NCI-H1048 (cell line): ENCODE data around the gene RGS10.
"Not testable (repeated sequence)": the region's sequence is repeated elsewhere in the genome, so short reads cannot be mapped to it uniquely, and the experiment has no call there.

Experiments
- DNase-seq: peaks from one replicate; lab custom pipeline; 2025; lab: John Stamatoyannopoulos, UW

Gene RGS10

DNA sequence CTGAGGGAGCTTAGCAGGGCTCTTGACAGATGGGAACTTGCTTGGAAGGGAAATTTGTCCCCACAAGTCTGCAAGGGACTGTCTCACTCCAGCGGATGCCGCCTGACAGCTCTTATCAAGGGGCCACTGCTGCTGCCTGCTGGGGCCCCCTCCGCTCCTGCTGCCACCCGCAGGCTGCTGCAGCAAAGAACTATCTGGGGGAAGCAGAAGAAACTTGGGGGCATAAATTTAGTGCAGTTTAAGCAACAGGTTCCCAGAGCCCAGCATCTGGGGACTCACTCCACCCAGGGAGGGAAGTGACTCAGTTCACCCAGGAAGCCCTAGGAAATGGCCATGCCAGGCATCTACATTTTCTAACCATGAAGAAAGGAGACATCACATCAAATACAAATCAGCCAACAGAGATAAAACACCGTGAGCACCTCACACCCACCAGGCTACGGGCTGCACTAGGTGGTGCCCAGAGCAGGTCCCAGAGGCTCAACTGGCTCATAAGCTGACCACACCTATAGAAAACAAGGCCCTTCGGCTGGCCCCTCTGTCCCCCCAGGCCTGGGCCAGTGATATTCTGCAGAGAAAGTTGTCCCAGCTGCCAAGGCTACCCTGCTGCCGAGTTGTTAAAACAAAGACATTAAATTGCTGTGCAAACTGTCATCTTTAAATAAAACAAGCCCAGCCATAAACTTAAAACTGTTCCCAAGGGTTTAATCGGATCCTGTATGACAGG, 3.7 kb downstream of the RGS10 start:
- DNase-seq = no peak

DNA sequence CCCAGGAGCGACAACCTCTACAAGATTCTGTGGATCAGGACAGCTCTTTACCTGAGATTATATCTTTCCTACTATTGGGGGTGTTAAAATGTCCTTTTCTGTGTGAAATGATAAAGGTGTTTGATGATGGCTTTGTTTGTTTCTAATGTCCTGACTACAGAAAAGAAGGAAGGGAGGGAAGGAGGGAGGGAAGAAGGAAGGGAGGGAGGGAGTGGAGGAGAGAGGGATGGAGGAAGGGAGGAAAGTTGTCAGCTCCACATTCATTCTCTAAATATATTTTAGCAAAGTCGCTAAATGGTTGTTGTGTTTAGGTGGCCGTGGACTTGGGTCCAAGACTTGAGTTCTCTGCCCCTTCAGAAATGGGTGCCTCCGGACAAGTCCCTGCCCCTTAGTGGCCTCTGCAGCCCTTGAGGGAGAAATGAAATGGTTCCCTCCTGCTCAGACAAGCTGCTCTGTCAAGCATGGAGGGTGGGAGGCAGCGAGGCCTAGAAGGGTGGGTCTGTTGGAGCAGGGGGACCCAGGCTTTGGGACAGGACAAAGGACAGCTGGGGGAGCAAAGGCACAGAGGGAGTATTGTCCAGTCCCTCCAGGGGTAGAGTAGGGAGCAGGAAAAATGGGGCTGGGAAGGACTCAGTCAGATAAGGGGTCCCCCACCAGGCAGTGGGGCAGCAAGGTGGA, 4.4 kb downstream of the RGS10 start:
- DNase-seq = no peak

DNA sequence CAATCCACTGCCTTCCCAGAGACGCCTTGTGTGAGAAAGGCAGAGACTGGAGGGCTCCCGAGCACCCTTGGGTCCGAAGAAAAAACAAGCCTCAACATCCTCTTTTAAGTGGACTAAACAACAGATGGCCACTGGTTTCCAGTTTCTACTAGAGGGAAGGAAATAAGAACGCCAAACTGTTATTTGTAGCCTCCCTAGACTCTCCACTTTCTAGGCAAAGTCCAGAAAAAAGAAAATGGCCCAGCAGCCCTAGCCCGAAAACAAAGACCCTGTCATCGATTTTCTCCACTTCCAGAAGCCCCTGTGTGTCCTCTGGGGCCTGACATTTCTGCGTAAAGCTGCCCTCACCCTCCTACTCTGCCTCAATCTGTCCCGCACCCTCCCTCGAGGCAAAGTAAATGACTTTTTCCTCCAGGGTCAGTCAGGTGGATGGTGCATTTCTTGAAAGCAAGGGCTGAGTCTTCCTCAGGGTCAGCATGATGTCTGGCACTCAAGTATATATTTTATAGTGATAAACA, 6.0 kb downstream of the RGS10 start:
- no peak for DNase-seq

DNA sequence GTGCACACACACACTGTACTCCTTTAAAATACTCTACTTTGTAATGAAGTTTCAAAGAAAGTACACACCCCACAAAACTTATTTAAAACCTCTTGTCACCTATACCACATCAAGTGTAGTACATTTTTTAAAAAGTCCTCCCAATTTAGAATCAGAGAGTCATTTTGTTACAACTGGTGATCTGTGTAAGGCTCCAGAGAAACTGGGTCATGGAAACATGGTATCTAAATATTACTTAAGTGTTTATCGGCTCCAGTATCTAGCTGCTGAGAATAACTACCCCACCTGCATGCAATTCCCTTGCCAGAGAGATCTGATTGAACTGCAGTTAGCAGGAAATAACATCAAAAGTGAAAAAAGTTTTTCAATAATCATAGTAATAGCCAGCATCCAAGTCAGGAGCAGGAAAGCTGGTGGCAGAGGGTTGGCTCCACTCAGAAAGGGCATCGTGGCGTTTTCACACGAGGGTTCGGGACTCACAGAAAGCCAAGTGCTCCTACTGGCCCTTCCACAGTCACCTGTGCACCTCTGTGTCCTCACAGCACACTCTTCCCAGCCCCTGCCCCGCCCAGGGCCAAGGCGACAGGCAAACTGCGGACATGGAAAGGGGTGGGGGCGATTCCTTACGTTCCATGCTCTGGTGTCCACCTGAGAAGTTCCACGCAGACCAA, 6.5 kb downstream of the RGS10 start:
- DNase-seq = no peak

DNA sequence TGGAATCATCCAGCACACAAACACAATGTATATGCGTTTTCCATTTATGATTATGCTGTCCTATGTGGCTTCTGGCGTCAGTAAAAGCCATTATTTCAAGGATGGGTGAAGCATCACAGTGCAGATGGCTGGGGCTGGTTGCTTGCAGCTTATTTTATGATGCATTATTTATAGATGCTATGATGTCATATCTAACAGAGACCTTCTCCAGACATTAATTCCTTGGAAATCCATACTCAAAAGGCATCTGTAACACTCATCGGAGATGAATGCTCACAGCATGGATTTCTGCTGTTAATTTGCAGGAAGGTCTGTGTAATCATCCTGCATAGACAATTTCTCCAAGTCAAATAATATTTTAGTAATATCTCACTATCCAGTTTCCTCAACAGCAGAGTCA, 7.2 kb downstream of the RGS10 start:
- DNase-seq = no peak

DNA sequence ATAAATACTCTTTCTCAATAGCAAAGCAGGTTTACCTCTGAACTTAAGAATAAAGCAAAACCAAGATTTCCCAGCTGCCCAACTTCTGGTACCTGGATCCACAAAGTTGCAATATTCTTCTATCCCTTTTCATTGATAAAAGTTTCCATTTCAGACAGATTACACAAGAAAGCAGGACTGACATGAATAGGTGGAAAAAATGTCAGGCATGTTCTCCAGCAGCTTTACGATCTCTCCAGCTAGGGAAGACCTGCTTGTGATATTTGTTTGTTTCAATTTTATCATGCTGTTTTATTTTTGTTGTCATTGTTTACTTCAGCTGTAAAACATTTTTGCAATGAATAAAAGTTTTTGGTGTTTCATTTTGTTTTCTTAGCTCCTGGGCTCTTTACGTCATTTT, 9.0 kb downstream of the RGS10 start:
- no peak for DNase-seq

DNA sequence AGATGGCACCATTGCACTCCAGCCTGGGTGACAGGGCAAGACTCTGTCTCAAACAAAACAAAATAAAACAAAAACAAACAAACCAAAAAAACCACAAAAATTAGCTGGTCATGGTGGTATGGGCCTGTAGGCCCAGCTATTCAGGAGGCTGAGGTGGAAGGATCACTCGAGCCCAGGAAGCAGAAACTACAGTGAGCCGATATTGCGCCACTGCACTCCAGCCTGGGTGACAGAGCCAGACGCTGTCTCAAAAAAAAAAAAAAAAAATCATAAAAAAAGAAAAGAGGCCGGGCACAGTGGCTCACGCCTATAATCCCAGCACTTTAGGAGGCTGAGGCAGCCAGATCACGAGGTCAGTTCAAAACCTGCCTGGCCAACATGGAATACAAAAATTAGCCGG, 9.7 kb downstream of the RGS10 start:
- DNase-seq = not testable (repeated sequence)

DNA sequence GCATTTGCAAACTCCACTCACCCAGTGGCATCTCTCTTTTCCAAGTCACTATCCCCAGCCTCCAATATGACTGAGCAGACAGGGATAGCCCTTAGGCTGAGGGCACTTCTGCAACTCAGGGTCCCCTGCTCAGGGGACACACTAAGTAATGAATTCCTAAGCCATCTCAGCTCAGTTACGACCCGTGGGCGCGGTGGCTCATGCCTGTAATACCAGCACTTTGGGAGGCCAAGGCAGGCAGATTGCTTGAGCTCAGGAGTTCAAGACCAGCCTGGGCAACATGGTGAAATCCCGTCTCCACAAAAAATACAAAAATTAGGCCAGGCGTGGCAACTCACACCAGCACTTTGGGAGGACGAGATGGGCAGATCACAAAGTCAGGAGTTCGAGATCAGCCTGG, 10.3 kb downstream of the RGS10 start:
- DNase-seq = not testable (repeated sequence)

DNA sequence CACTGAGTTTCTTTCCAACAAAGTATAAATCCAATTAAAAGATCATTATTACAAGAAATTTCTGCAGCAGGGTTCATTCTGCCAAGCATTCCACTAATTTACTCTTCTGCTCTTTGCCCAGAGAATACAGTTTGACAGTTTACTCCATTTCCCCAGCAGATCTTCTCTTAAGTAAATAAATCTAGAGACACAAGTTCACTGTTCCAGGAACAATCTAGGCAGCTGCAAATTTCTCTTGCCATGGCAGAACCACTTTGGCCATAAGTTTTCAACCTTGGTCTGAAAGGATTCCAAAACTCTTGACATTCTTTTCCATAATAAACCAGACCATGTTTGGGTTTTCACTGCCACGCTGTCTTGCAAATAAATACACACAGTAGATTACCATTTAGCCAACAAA, 11.5 kb downstream of the RGS10 start:
- no peak for DNase-seq

DNA sequence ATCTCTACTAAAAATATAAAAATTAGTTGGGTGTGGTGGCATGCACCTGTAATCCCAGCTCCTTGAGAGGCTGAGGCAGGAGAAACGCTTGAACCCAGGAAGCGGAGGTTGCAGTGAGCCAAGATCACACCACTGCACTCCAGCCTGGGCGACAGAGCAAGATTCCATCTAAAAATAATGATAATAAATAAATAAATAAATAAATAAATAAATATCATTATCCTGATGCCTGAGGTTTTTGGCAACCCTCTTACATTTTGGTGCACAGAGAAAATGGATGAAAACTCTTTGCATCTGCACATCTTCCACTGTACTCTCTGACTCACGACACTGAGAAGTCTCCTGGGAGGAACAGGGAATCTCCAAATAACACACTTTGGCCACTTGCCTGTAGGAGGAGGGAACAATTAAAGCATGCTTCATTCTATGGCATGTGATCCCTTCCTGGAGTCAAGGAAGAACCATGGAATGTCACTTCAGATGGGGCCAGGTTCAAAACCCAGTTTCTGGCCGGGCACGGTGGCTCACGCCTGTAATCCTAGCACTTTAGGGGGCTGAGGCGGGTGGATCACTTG, 13.8 kb downstream of the RGS10 start:
- not testable (repeated sequence) for DNase-seq

DNA sequence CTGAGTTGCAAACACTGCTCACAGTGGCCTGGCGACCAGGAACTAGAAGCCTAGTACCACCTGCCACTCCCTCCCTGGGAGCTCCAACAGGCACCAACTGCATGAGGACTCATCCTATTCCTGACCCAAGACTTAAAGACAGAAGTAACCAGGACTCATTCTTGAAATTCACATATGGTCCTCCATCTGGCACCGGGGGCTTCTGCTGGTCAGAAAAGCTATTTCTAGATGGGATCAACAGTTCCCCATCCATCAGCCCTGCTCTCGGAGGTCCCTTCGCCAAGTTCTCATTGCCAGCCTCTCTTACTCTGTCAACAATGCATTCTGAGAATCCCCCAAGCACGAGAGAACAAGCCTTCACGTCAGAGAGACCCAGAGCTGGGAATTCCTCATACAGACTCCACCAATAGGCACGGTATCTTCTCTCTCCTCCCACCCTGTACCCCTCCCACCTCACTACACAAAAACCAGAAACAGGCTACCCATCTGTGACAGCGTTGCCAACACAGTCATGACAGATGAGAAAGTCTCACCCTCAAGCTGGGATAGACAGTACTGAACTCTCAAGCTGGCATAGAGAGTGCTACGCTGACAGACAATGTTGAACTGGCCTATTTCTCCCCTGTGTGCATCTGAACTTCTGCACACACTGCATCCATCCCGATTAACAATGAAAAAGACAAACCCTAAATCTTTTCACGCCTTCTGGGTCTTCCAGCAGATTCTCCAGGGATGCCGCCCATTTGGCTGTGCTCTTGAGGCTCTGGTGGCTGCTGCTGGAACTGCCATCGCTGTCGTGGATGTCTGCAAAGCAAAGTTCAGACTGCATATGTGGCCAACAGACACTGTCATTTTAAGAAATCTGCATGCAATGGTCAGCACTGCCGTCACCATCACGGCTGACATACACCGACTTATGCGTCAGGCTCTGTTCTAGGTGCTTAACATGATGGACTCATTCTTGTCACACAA, 15.6 kb downstream of the RGS10 start:
- no peak for DNase-seq

DNA sequence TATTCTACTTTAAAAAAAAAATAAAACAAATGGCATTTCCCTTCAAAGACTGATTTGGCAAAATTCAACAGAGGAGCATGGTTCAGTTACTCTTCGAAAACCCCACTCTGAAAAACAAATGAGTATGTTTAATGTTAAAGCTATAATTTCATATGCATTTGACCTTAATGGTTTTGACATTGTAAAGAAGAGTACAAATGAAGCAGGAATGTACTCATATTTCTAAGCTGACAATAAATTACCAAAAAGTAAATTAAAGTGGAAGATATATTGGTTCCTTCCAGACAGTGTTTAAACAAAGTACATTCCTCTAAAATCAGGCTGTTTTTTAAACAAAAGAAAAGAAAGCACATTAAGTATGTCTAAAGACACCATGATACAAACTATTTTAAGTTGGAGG, 16.4 kb downstream of the RGS10 start:
- DNase-seq = no peak

DNA sequence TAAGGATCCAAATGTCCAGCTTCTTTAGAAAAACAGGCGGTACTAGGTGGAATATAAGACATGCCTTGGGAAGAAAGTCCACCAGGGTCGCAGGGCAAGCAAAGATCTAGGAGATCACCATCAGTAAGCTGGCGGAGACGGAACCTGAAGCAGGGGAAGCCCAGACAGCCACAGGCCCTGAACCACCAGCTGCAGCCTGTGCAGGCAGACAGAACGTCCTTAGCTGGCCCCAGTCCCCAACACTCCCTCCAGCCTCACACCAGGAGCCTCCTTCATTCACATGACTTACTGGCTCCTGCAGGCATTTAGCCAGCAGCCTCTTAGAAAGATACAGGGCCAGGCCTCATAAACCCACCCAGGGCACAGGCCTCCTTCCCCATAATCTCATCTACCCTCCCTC, 17.4 kb downstream of the RGS10 start:
- no peak for DNase-seq

DNA sequence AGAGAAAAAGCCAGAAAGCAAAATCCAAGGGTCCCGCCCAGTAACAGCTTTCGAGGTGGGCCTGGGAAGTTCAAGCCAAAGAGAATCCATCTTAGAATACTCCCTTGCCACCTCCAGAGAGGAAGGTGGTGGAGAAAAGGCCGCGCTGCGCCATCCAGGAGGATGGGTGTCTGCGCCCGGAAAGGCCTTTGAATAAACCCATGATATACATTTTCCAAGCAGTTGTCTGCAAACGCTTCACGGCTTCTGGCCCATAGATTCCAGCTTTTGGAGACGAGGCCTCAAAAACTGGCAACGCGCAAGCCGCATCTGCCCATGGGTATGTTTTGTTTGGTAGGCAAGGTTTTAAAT, 17.8 kb downstream of the RGS10 start:
- no peak for DNase-seq

DNA sequence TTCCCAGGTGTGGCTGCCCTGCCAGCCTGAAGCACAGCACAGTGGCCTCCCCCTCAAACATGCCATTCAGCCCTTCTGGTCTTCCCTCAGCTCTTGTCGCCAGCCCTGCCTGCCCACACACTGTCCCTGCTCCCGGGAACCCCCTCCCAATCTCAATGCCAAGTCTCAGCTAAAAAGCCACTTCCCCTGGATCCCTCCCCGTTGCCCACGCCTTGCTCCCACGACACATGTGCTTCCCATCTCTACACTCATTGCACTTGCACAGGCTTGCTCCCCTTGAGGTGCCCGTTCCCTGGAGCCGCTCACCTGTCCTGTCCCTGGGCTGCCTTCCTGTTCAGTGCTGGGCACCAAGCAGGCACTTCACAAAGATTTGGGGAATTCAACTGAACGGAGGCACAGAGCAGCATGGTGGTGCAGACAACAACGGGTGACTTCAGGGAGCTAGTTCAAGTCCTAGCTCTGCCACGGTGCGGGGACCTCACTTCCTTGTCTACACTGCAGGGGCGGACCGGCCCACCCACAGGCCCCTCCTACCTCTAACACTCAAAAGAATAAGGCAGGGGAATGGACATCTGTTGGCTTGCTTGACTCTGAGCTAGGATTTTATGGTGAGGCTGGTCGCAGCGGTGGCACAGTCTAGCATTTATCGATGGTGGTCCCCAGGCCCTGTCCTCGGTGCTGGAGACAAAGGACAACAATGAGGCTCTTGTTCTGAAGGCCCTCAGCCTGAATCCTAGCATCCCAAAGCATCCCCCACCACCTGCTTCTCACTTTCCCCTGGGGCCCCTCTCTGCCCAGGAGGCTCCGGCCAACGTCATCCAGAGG, 18.4 kb downstream of the RGS10 start:
- DNase-seq = no peak

DNA sequence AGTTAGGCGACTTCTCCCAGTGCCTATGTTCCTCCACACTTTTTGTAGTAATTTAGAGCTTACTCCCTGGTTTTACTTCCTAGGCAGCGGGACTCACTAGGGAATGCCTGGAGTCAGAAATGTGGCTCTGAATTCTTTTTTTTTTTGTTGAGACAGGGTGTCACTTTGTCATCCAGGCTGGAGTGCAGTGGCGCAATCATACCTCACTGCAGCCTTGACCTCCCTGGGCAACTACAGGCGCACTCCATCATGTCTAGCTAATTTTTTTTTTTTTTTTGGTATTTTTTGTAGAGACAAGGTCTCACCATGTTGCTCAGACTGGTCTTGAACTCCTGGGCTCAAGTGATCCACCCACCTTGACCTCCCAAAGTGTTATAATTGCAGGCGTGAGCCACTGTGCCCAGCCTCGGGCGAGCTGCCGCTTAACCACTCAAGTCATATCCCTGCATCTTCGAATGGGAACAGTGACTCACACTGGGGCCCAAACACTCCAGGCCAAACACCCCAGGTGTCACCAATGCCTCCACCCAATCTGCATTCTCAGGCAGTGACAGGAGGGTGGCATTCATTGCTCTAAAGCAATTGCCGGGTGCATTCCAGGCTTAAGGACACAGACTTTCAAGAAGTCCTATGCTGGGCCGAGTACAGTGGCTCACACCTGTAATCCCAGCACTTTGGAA, 19.6 kb downstream of the RGS10 start:
- DNase-seq = no peak

DNA sequence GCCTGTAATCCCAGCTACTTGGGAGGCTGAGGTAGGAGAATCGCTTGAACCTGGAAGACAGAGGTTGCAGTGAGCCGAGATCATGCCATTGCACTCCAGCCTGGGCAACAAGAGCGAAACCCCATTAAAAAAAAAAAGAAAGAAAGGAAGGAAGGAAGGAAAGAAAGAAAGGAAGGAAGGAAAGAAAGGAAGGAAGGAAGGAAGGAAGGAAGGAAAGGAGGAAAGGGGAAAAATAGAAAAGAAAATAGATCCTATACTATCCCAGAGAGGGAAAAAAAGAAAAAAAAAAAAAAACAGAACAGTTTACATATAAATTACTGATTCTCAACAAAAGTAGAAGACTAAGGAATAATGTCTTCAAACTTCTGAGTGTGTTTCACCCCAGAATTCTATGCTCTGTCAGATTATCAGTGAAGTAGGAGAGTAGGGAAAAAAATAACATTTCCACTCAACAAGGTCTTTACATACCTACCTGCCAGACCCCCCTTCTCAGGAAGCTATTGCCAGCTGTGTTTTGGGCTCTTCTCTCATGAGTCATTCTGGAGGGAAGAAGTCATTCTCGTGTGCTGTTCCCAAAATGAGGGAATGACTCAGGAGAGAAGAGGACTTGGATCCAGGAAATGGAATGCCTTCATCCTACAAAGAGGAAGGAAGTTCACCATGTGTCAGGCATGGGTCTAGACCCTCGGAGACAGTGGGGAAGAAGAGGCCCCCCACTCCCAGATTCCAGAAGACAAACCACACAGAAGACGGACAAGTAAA, 20.9 kb downstream of the RGS10 start:
- DNase-seq = no peak

DNA sequence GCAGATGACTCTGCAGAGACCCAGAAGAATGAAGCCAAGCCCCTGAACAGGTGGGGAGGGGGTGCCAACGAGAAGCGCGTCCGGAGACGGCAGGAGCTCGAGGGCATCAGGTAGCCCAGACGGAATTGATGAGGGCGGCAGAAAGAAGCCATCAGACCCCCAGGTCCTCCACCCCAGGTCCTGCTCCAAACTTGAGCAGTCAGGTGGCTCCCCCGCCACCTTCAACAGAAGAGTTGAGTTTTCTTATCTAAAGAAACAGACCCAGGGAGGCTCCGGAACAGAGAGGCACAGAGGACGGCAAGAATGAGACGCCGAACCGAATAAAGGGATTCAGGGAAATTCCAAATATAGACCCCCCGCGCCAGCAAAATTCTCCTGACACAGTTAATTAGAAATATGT, 22.2 kb downstream of the RGS10 start:
- DNase-seq = no peak

DNA sequence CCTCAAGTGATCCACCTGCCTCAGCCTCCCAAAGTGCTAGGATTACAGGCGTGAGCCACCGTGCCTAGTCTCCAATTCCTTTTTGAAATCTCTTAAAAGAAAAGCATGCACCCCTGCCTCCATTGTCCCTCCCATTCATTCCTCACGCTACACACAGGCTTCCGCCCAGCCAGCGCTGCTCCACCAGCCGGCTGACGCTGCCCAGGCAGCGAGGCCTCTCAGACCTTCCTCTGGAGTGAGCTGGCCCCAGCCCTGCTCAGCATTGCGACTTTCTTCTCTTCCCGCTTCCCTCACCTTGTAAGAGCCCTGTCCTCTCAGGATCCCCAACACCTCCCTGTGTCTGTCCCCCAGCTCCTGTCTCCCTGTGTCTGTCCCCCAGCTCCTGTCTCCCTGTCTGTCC, 23.6 kb downstream of the RGS10 start:
- no peak for DNase-seq
